NB4 (cell line): ENCODE data around the gene SLC35F1.

Source experiments
- DNase-seq: peaks from one replicate; pipeline ENCODE4 v3.0.0; 2010; ENCODE audit warnings: low read depth
- H3K4me3 ChIP-seq: one replicate; pipeline ENCODE4 v1.5.1; 2011; ENCODE audit warnings: mild to moderate bottlenecking, low read depth, low read length, moderate library complexity
- MAX ChIP-seq: IDR thresholded peaks from 2 replicates; pipeline ENCODE4 v1.6.1; 2011; ENCODE audit warnings: low read depth, low read length
- MYC ChIP-seq: IDR thresholded peaks from 2 replicates; pipeline ENCODE4 v1.6.1; 2011; ENCODE audit warnings: low read depth, low read length
- POLR2A ChIP-seq: IDR thresholded peaks from 2 replicates; pipeline ENCODE4 v1.6.1; 2011; ENCODE audit warnings: mild to moderate bottlenecking; ENCODE audit not compliant: insufficient read length; ENCODE audit errors: extremely low read depth
- TF ChIP-seq, protein P1 (sequence below): IDR thresholded peaks from one replicate; pipeline ENCODE4 v1.5.1; 2012; ENCODE audit warnings: low read depth, low read length

SLC35F1 gene

GRCh38 chr6:118147511-118147910 is 240.4 kb downstream of the SLC35F1 start:
- TF ChIP-seq POLR2A = no peak
- TF ChIP-seq MYC = no peak
- TF ChIP-seq, protein P1, sequence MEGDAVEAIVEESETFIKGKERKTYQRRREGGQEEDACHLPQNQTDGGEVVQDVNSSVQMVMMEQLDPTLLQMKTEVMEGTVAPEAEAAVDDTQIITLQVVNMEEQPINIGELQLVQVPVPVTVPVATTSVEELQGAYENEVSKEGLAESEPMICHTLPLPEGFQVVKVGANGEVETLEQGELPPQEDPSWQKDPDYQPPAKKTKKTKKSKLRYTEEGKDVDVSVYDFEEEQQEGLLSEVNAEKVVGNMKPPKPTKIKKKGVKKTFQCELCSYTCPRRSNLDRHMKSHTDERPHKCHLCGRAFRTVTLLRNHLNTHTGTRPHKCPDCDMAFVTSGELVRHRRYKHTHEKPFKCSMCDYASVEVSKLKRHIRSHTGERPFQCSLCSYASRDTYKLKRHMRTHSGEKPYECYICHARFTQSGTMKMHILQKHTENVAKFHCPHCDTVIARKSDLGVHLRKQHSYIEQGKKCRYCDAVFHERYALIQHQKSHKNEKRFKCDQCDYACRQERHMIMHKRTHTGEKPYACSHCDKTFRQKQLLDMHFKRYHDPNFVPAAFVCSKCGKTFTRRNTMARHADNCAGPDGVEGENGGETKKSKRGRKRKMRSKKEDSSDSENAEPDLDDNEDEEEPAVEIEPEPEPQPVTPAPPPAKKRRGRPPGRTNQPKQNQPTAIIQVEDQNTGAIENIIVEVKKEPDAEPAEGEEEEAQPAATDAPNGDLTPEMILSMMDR = no peak
- no peak for TF ChIP-seq MAX
- DNase-seq = no peak
- H3K4me3 ChIP-seq = no peak overlapping the region

DNA sequence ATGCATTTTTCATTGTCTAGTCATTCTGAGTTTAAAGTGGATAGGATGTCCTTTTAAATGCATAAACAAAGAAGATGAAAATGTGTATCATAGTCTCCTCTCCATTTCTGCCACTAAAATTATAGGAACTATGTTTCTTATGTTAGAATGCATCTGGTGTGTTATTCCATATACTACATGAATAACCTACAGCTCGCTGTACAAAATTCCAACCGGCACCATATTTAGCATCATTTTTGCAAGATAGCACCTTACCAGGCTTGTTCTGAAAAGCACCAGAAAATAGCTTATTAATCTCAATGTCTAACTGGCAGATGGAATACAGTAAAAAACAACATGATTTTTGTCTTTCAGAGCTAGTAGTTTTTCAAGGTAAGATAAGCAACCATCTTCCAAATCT is 241.5 kb downstream of the SLC35F1 start:
- DNase-seq = no peak
- H3K4me3 ChIP-seq = no peak overlapping the region
- TF ChIP-seq POLR2A (no peak), MAX (no peak), MYC (no peak)
- TF ChIP-seq, protein P1 = no peak

DNA sequence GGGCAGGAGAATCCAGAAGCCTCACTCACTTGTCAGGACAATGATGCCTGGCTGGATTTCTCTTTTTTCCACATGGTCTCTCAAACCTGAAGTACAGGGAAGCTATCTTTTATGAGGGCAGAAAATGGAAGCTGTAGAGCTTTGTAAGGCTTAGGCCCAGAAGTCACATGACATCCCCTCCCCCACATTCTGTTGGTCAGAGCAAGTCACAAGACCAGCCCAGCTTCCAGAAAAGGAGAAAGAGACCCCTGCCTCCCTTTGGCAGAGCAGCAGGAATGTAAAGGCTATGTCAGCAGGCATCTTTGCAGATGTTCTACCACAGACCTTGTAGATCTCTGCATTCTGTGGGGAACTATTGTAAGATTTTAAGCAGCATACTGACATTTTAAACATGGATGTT is 245.5 kb downstream of the SLC35F1 start:
- TF ChIP-seq MYC (no peak), MAX (no peak), POLR2A (no peak)
- TF ChIP-seq, protein P1 = no peak
- no peak overlapping the region for H3K4me3 ChIP-seq
- no peak for DNase-seq

GRCh38 chr6:118161343-118161742 is 254.3 kb downstream of the SLC35F1 start:
- no peak overlapping the region for H3K4me3 ChIP-seq
- TF ChIP-seq, protein P1 = no peak
- TF ChIP-seq POLR2A (no peak), MAX (no peak), MYC (no peak)
- no peak for DNase-seq

- DNase-seq = no peak
- TF ChIP-seq MAX = no peak
- no peak overlapping the region for H3K4me3 ChIP-seq
Measured at GRCh38 chr6:118163542-118163941, 256.5 kb downstream of the SLC35F1 start.

DNA sequence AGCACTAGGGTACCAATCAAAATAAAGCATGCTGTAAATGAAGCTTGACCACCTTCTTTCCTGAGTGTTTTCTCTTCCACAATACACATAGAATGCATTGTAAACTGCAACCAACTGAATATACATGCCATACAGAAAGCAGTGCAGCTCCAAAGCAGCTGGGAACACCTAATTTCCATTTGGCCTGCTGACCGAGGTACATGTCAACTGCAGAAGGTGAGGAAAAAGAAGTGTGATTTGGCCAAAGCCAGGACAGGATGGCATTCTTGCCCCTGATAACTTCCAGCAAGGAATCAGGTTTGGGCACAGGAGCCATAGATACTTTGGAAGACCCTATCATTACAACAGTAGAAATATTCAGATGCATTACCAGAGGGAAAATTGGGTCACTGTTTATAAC is 258.4 kb downstream of the SLC35F1 start:
- TF ChIP-seq, protein P1 = no peak
- TF ChIP-seq MAX (no peak), MYC (no peak), POLR2A (no peak)
- H3K4me3 ChIP-seq = no peak overlapping the region
- DNase-seq = no peak
